Kasumi-1 (cell line): ENCODE data around the gene B3GLCT.

Source experiments
- DNase-seq, 2 experiments: peaks; one replicate each; lab custom pipeline; 2025; lab: John Stamatoyannopoulos, UW

Gene B3GLCT

GRCh38 chr13:31350560-31350959 is 150.8 kb downstream of the B3GLCT start:
- no peak for DNase-seq

DNA sequence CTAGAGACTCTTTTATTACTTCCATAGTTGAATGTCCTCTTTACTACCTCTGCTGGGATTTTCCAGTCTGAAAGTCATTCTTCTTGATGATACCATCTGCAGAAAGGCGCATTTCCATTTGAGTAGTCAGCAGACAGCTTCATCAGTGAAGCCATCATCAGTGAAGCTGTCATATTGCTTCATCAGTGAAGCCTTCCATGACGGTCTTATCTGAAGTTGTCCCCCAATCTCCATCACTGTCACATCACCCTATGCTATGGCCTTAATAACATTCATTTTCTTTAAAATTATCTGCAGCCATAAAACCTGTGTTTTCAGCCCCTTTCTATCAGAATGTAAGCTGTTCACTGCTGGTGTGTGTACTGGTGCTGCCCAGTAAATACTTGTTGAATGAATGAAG is 151.6 kb downstream of the B3GLCT start:
- DNase-seq = no peak

GRCh38 chr13:31352467-31352866 is 152.7 kb downstream of the B3GLCT start:
- DNase-seq = no peak

DNA sequence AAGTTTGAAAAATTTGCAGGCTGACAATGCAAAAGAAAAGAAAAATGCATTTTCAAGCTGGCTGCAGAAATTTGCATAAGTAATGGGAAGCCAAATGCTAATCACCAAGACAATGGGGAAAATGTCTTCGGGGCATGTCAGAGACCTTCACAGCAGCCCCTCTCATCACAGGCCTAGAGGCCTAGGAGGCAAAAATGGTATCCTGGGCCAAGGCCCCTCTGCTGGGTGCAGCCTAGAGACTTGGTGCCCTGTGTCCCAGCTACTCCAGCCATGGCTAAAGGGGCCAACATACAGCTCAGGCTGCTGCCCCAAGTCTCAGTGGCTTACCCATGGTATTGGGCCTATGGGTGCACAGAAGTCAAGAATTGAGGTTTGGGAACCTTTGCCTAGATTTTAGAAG is 155.2 kb downstream of the B3GLCT start:
- no peak for DNase-seq

DNA sequence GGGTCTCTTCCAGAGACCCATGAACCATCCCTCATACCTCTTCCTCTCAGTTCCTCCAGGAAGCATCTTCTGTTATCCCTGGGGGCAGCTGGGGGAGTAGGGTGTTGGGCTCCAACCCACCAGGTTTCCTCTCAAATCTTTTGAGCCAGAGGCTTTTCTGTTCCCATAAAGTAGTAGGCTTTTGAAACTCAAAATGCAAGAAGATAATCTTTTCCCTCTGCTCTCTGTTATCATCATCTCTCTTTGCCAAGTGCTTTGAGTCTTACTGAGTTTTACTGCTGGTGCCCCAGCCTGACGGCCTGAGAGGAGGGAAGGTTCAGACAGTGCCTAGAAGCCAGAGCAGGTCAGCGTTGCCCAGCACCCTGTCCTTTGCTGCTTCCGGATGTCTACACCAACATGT is 157.2 kb downstream of the B3GLCT start:
- DNase-seq = no peak

DNA sequence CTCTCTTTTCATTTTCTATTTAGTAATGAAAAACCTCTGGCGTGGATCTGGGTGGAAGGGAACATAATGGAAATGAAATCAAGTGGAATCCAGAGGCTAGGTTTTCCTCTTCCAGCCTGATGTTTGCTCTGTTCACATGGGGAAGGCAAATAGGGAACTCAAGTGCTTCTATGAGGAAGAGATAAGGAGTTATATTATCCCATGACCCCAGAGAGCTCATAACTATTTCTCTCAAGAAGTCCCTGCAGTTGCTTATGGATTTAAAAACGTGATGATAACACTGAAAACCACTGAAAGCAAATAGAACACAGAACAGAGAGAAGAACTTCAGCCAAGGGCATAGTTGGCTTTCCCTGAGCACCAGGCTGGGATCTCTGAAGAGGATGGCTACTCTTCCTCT is 157.8 kb downstream of the B3GLCT start:
- DNase-seq = no peak

DNA sequence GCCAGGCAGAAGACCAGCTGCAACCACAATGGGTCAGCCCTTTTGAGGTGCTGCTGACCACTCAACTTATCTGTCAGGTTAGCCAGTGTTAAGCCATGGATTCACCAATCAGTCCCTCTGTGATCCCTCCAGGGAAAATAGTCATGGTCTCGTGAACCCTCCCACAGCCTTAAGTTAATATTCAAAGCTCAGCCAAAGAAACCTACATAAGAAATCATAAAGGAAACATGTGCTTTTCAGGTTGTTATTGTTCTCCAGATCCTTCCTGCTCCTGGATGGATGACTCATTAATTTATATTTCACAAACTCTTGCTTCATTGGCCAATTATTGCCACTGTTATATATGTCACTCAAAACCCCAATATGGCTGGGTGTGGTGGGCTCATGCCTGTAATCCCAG is 161.9 kb downstream of the B3GLCT start:
- no peak for DNase-seq

GRCh38 chr13:31365630-31366029 is 165.9 kb downstream of the B3GLCT start:
- DNase-seq = no peak

DNA sequence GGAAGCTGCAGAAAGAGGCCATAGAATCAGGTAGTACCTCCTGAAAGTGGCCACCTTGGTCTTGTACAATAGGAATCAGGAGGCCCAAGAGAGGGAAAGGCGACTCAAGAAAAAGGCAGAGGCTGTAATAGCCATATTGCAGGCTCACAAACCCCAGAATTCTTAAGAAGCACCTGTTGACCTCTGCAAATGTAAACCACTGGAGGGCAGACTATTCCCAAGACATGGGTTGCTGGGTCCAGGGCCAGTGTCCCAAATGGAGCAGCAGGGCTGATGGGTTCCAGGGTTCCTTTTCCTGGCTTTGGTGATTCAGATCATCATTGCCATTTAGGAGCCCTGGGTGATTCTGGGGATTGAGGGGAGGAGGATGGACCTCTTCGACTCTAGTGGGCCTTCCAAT is 167.6 kb downstream of the B3GLCT start:
- no peak for DNase-seq

- DNase-seq = no peak
Measured at GRCh38 chr13:31369213-31369612, 169.4 kb downstream of the B3GLCT start.

DNA sequence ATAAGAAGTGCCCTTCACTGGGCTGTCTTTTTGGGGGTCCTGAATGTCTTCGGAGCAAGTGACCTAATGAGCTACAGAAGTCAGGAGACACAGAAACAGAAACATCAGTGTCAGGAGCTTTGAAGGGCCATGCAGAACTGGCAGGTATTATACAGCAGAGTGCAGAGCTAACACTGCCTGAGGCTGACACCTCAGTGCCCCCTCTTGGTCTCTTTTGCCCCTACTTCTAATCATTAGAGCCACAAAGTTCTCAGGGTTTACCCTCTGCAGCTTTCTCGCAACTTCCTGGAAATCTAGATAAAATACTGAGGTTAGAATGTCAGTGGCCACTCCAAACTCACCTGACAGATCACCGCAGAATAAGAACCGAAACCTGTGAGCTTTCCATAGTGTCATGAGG is 172.7 kb downstream of the B3GLCT start:
- no peak for DNase-seq

GRCh38 chr13:31374682-31375081 is 174.9 kb downstream of the B3GLCT start:
- no peak for DNase-seq

DNA sequence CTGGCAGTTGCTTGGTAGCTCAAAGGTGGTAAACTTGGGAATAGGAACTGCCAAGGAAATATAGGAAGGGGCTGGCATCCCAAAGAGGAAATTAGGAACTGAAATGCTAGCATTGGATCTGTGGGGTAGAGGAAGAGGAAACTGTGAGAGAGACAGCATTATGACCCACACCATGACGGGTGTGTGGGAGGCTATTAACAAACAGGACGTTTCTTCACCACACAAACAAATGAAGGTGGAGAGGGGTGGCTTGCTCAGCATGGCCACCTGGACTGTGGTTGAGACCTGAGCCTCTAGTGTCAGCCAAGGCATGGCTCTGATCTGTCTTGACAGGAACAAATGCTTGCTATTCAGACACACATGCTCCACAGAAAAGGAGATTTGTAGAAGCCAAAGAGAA is 178.2 kb downstream of the B3GLCT start:
- DNase-seq = no peak

DNA sequence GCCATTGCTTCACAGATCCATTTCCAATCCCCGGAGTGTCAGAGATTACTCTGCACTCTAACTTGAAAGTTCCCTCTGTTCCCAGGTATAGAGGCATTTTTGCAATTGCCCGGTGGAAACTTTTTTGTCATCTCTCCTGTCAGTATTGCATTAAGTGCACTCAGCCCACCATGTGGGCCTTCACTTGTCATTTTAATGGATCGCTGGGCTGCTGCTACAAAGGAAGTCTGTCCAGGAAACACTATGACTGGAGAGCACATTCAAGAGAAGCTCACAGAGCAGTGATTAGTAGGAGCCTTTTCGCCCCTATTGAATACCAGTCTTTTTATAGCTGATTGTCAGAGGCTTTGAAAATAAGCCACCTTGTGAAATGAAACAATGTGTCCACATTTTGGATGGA is 180.9 kb downstream of the B3GLCT start:
- no peak for DNase-seq
